Activated T-helper 17 cell treated with anti-CD3 and anti-CD28 coated beads, Interleukin-2, amount 50 U/mL, for 72 hours (primary cell): ENCODE measurements around the gene SELENON. TPM values are rescaled to one million over a fixed set of nuclear protein-coding genes. Genes with fewer than 3 reads are reported as not detected.

ENCODE experiments used
- ATAC-seq: fragments of 150-1000 bp; cut with Tn5 transposase; replicated peaks from 2 replicates; pipeline ENCODE4 v1.10.0; 2021; ENCODE audit warnings: mild to moderate bottlenecking, moderate library complexity
- H3K27ac Mint-ChIP-seq: one replicate; pipeline ENCODE4 v1.8.0; 2022; ENCODE audit warnings: mixed read lengths
- H3K27me3 Mint-ChIP-seq: one replicate; pipeline ENCODE4 v1.8.0; 2022; ENCODE audit warnings: mixed read lengths
- H3K36me3 Mint-ChIP-seq: one replicate; pipeline ENCODE4 v1.8.0; 2022; ENCODE audit warnings: low read depth, mild to moderate bottlenecking, mixed read lengths
- H3K4me1 Mint-ChIP-seq: one replicate; pipeline ENCODE4 v1.8.0; 2022; ENCODE audit warnings: mixed read lengths
- H3K4me3 Mint-ChIP-seq: one replicate; pipeline ENCODE4 v1.8.0; 2022; ENCODE audit warnings: mild to moderate bottlenecking, mixed read lengths
- H3K9me3 Mint-ChIP-seq: one replicate; pipeline ENCODE4 v1.8.0; 2022; ENCODE audit warnings: mixed read lengths
- total RNA-seq, 2 donors: library from RNA; stranded (reverse); gene quantifications; one replicate each; pipeline ENCODE4 v1.2.3, GENCODE V29; 2022

The SELENON gene
- total RNA-seq, 2 donors from 2014 or later = 10.2 to 13.2 TPM

DNA sequence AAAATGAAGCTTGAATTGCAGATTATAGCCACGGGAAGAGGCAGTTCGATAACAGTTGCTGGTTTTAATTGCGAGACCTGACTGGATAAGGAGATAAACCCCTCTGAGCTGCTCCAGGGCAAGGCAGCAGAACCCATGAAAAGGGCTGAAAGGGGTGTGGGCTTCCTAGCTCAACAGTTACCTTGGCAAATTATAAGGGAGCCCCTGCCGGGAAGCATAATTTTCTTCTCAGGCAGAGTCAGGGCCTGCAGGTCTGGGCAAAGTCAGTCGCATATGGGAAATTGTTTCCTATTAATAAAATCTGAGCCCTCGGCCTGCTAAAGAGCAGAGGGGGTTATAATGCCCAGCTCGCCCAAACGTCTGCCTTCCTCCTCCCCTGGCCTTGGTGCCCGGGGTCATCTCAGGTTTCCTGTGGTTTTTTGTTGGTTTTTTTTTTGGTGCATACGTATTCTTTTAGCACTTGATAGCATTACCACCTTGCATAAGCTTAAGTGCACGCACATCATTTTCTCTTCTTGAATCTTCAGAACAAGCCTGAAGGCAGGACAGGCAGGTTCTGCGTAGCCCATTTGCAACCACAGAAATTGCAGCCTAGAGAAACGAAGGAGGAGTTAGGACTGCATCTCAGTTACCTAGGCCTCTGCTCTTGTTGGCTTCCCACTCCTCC lies 33.9 kb upstream of the SELENON start:
- ATAC-seq = no peak
- Mint-ChIP-seq H3K27ac (no peak overlapping the region), H3K9me3 (no peaks in the 10 kb centered on the region), H3K27me3 (no peaks in the 10 kb centered on the region), H3K4me3 (no peak overlapping the region), H3K4me1 (peaks cover 21% of the 10 kb centered on the region), H3K36me3 (no peaks in the 10 kb centered on the region)

DNA sequence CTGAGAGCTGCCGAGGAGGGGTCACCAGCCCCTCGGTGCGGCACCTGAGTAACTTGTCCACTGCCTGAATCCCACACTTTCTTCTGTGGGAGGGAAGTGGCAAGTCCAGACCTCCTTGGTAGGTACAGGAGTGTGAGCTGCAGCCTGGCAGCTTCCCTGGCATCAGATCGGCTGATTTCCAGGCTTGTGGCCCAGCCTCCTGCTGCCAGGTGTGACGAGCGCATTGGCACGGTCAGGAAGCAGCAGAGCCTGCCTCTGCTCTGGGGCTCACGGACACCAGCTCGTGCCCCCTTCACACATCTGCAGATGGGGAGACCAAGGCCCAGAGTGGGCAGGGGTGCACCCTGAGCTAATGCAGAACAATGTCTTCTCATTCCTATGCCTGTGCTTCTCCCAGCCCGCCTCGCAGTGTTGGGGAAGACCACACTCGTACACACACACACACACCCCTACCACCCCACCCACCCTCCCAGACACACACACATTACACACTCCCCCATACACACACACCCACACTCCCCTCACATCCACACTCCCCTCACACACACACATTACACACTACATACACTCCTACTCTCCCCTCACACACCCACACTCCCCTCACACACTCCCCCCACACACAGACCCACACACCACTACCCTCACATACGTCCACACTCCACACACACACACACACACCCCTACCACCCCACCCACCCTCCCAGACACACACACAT lies 33.1 kb upstream of the SELENON start:
- Mint-ChIP-seq H3K4me3 (no peak overlapping the region), H3K27me3 (no peaks in the 10 kb centered on the region), H3K9me3 (no peaks in the 10 kb centered on the region), H3K36me3 (no peaks in the 10 kb centered on the region), H3K27ac (no peak overlapping the region), H3K4me1 (peaks cover 21% of the 10 kb centered on the region)
- no peak for ATAC-seq

DNA sequence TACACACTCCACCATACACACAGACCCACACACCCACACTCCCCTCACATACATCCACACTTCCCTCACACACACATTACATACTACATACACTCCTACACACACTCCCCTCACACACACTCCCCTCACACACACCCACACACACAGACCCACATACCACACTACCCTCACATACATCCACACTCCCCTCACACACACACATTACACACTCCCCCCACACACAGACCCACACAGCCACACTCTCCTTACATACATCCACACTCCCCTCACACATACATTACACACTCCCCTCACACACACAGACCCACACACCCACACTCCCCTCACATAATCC lies 32.6 kb upstream of the SELENON start:
- Mint-ChIP-seq H3K27ac (no peak overlapping the region), H3K4me3 (no peak overlapping the region), H3K36me3 (no peaks in the 10 kb centered on the region), H3K4me1 (peaks cover 21% of the 10 kb centered on the region), H3K9me3 (no peaks in the 10 kb centered on the region), H3K27me3 (no peaks in the 10 kb centered on the region)
- ATAC-seq = no peak

DNA sequence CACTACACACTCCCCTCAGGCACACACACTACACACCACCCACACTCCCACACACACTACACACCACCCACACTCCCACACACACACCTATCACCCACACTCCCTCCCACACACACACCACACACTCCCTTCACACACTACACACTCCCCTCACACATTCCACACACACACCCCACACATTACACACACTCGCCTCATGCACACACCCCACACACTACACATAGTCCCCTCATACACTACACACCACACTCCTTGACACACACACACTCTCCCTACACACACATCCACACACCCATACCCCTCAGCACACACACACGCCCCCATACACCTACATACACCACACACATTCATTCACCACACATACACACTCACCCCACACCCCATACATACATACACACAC lies 31.0 kb upstream of the SELENON start:
- no peak overlapping the region for H3K4me3 Mint-ChIP-seq
- H3K27ac Mint-ChIP-seq = peak overlapping the region; percentile 44
- no peak for ATAC-seq
- no peaks in the 10 kb centered on the region for H3K36me3 Mint-ChIP-seq
- H3K27me3 Mint-ChIP-seq = no peaks in the 10 kb centered on the region
- H3K9me3 Mint-ChIP-seq = no peaks in the 10 kb centered on the region
- peaks cover 31% of the 10 kb centered on the region for H3K4me1 Mint-ChIP-seq

DNA sequence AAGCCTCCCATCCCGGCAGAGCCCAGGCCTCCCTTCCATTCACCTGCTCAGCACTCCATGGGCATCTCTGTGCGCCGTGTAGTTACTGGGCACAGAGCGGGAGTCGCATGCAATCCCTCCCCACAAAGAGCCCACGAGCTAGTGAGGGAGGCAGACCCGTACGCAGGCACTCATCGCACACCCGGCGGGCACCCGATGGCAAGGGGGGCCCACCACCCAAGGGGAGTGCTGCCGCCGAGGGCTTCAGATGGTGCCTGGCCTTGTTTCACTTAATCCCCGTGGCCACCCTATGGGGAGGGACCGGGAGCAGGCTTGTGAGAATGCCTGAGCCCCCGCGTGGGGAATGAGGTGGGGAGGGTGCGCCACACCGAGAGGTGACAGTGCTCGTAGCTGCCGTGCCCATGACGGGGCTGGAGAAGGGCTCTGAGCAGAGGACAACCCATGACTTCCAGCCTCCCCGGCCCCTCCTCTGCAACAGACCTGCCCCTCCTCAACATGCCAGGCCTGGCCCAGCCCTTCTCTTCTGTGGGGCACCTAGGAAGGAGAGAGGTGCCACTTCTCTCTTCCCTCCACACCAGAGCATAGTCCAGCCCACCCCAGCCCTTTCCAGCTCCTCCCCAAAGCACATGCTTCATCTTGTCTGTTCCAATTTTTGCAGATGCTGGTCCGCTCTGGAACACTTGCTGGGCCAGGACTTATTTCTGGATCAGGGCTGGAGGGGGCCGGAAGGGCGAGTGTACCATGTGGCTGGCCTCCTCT lies 30.2 kb upstream of the SELENON start:
- H3K4me1 Mint-ChIP-seq = peaks cover 39% of the 10 kb centered on the region

DNA sequence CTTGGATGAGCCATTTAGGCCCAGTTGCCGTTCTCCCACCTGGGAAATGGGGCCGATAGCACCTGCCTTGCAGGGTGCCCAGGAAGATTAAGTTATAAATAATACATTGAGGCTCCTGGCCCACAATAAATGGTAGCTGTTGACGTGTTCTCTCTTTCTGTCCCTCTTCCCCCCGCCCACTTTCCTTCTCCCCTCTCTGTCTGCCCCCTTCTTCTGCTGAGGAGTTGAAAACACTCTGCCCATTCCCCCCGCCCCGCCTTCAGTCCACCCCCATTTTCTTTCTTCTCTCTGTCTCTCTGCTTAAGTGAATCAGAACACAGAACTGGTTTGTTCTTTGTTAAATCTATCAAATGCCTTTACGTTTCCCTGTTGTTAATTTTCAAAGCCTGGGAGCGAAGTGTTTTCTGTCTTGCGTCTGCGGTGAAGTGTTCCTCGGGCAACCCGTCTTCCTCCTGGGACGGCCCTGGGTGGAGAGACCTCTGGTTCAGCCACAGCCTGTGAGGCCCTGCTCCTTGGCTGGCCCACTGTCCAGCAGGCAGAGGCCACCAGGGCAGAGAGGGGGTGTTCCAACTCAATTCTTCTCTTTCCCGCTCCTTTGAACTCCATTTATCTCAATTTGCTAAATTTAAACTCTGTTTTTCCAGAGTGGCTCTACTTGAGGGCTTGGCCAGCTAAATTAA lies 29.3 kb upstream of the SELENON start:
- no peaks in the 10 kb centered on the region for H3K27me3 Mint-ChIP-seq
- no peaks in the 10 kb centered on the region for H3K36me3 Mint-ChIP-seq
- H3K27ac Mint-ChIP-seq = peak overlapping the region; percentile 64
- no peak overlapping the region for H3K4me3 Mint-ChIP-seq
- H3K9me3 Mint-ChIP-seq = no peaks in the 10 kb centered on the region
- ATAC-seq = no peak
- H3K4me1 Mint-ChIP-seq = peaks cover 47% of the 10 kb centered on the region

More for the DNA sequence above, 30.2 kb upstream of the SELENON start:
- no peaks in the 10 kb centered on the region for H3K27me3 Mint-ChIP-seq
- H3K36me3 Mint-ChIP-seq = no peaks in the 10 kb centered on the region
- no peak overlapping the region for H3K4me3 Mint-ChIP-seq
- H3K27ac Mint-ChIP-seq = peak overlapping the region; percentile 44
- ATAC-seq = no peak
- H3K9me3 Mint-ChIP-seq = no peaks in the 10 kb centered on the region

DNA sequence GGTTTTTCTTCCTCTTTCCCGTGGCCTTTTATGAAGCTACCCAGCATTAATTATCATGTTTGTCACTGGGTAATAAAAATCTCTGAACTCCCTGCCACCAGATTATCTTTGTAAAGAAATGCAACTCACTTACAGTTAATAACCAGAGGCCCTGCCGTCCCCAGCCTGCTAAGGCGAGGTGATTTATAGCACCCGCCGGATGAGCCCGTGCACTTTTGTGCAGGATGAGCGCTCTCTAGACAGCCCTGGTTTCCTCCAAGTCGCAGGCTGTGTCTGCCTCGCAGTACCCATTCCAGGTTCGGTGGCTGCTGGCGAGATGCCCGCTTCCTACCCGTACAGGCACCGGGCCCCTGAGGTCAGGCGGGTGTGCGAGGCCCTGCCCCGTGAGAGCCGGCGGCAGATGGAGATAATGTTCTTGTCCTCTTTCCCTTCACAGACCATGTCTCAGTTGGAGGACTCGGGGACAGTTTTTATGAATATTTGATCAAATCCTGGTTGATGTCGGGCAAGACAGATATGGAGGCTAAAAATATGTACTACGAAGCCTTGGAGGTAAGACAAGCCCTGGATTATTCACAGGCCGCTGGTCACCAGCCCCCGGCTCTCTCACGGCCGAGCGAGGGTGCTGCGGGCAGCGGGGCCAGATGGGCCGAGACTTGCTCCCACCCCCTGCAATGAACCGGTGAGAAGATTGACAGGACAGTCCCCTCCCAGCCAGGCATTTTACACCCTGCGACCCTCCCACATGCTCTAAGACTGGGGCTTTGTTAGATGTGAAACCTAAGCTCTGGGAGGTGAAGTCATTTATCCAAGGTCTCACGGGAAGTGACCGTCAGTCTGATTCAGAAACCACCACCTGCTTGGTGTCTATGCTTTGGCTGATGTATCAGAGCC lies 28.5 kb upstream of the SELENON start:
- H3K36me3 Mint-ChIP-seq = no peaks in the 10 kb centered on the region
- H3K27ac Mint-ChIP-seq = peak overlapping the region; percentile 64
- H3K4me1 Mint-ChIP-seq = peaks cover 48% of the 10 kb centered on the region
- ATAC-seq = no peak
- no peak overlapping the region for H3K4me3 Mint-ChIP-seq
- no peaks in the 10 kb centered on the region for H3K9me3 Mint-ChIP-seq
- no peaks in the 10 kb centered on the region for H3K27me3 Mint-ChIP-seq

DNA sequence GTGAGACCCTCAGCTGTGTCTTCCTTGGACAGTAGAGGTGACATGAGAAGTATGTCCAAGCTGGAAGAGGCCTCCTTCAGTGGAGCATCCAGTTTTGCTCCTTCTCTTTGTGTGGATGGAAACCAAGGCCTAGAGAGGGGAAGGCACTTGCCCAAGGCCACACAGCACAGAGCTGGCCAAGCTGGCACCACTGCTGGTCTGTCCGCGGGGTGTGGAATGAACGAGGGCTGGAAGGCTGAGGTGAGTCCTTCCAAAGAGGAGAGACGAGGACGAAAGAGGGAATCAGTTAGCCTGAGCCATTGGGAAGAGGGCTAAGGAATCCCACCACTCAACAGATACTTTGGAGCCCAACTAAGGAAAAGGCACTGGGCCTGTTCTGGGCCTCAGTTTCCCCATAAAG lies 27.8 kb upstream of the SELENON start:
- Mint-ChIP-seq H3K4me1 (peaks cover 48% of the 10 kb centered on the region), H3K4me3 (no peak overlapping the region), H3K9me3 (no peaks in the 10 kb centered on the region), H3K27me3 (no peaks in the 10 kb centered on the region), H3K27ac (no peak overlapping the region), H3K36me3 (no peaks in the 10 kb centered on the region)
- ATAC-seq = no peak

DNA sequence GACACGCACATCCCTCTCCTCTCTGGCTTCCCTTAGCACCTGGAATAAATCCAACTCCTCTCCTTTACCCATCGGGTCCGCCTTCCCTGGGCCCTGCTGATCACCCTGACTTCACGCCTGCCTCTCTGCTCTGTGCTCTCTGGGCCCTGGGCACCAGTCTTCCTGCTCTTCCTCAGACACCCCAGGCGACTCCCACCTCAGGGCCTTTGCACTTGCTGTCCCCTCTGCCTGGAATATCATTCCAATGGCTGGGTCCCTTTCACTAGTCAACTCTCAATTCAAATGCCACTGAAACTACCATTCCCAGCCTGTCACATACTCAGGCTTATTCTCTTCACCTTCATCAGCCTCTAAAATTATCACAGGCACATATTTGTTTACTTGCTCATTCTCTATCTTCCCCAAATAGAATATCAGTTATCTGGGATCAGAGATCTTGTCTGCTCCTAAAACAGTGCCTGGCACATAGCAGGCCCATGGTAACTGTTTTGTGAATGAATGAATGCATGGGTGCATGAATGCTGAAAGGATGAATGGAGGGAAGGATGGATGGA lies 27.2 kb upstream of the SELENON start:
- Mint-ChIP-seq H3K9me3 (no peaks in the 10 kb centered on the region), H3K27me3 (no peaks in the 10 kb centered on the region), H3K36me3 (no peaks in the 10 kb centered on the region), H3K4me3 (no peak overlapping the region), H3K27ac (peak overlapping the region; percentile 35), H3K4me1 (peaks cover 48% of the 10 kb centered on the region)
- no peak for ATAC-seq

DNA sequence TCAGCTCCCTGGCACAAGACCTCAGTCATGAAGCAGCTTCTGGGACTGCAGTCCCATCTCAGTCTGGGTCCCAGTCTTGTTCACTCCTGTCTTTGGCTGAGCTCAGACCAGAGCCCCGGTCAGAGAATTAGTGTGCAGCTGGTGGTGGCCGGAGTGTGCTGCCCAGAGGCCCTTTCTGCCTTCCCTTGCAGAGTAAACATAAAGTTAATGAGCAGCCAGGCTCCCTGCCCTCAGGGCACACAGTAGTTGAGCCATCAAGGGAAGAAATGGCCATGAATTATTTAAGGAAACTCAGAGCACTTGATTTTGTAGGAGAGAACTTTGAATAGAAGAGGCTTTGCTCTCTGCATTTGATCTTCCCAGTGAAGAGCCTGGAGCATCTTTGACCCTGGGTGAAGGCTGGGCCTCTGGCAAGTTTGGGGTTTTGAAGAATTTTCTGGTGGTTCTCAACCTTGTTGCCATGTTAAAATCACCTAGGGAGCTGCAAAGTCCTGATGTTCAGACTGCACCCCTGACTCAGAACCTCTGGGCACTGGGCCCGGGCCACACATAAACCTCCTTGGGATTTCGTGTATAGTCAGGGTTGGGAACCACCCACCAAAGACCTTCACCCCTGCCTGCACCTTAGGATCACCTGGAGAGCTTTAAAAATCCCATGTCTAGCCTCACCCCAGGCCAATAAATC lies 26.4 kb upstream of the SELENON start:
- no peaks in the 10 kb centered on the region for H3K27me3 Mint-ChIP-seq
- H3K4me1 Mint-ChIP-seq = peaks cover 46% of the 10 kb centered on the region
- peak overlapping the region; percentile 53 for H3K27ac Mint-ChIP-seq
- ATAC-seq = no peak
- H3K9me3 Mint-ChIP-seq = no peaks in the 10 kb centered on the region
- H3K36me3 Mint-ChIP-seq = no peaks in the 10 kb centered on the region
- H3K4me3 Mint-ChIP-seq = peak overlapping the region; percentile 72

DNA sequence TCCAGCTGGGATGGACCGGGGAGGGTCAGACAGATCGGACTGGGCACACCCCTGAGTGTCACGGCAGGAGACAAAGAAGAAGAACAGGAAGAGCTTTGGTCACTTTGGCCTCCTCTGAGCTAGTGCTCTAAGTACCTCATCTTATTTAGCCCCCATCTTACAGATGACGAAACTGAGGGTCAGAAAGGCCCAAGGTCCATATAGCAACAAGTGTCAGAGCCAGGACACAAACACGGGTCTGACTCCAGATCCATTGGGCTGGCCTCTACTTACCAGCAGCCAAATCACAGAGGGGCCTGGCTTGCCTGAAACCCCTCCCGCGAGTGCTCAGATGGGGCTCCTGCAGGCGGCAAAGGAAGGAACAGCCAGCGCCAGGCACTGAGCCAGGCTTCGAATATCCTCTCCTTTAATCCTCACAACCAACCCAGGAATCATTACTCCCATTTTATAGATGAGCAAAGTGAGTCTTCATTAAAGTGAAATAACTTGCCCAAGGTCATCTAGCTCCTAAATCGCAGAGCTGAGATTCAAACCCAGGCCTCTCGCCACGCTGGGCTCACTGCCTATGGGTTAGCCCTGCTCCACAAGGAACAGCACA lies 25.7 kb upstream of the SELENON start:
- H3K4me3 Mint-ChIP-seq = peak overlapping the region; percentile 72
- no peaks in the 10 kb centered on the region for H3K27me3 Mint-ChIP-seq
- H3K4me1 Mint-ChIP-seq = peaks cover 38% of the 10 kb centered on the region
- H3K36me3 Mint-ChIP-seq = no peaks in the 10 kb centered on the region
- peak overlapping the region; percentile 53 for H3K27ac Mint-ChIP-seq
- ATAC-seq = no peak
- H3K9me3 Mint-ChIP-seq = no peaks in the 10 kb centered on the region

DNA sequence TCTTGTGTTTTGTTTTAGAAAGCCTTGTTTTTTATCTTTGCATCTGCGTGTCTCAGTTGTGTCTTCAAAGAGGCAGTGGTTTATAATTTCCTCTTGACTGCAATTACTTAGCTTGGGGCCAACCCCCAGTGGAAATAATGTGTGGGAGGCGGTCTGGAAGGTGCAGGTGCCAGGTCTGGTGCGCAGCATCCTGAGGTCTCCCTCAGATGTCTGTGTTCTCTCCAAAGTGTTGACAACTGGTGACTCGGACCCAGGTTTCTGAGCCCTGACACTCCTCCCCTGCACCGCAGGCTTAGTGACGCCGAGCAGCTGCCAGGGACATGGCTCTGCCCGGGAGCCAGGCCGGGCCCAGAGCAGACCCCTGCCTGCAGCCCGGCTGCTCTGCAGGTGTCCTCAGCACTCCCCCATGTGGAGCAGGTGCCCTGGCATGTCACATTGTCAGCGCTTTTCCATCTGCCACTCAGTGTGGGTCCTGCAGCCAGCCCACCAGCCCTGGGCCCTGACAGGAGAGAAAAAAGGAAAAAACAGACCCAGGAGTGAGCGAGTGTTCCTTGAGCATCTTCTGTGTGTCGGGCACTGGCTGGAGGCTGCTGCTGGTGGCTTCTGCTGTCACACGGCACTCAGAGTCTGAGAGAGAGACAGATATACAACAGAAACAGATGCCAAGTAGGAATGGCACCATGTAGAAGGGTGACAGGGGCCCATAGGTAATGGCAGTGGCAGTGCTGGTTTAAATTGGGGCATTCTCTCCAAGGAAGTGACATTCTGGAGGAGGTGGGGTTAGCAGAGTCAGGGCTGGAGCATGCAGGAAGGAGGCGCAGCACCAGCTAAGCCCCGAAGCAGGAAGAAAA lies 24.8 kb upstream of the SELENON start:
- no peaks in the 10 kb centered on the region for H3K36me3 Mint-ChIP-seq
- H3K4me3 Mint-ChIP-seq = peak overlapping the region; percentile 72
- peak; percentile 91 for ATAC-seq
- no peaks in the 10 kb centered on the region for H3K27me3 Mint-ChIP-seq
- peaks cover 36% of the 10 kb centered on the region for H3K4me1 Mint-ChIP-seq
- H3K9me3 Mint-ChIP-seq = no peaks in the 10 kb centered on the region
- peak overlapping the region; percentile 53 for H3K27ac Mint-ChIP-seq
